GM19035 (cell line): ENCODE data around the gene ALG12.

Source experiments
- ATAC-seq: cut with Tn5 transposase; IDR thresholded peaks from one replicate; pipeline ENCODE4 v1.9.1; 2021; ENCODE audit not compliant: unreplicated experiment

ALG12 gene

DNA sequence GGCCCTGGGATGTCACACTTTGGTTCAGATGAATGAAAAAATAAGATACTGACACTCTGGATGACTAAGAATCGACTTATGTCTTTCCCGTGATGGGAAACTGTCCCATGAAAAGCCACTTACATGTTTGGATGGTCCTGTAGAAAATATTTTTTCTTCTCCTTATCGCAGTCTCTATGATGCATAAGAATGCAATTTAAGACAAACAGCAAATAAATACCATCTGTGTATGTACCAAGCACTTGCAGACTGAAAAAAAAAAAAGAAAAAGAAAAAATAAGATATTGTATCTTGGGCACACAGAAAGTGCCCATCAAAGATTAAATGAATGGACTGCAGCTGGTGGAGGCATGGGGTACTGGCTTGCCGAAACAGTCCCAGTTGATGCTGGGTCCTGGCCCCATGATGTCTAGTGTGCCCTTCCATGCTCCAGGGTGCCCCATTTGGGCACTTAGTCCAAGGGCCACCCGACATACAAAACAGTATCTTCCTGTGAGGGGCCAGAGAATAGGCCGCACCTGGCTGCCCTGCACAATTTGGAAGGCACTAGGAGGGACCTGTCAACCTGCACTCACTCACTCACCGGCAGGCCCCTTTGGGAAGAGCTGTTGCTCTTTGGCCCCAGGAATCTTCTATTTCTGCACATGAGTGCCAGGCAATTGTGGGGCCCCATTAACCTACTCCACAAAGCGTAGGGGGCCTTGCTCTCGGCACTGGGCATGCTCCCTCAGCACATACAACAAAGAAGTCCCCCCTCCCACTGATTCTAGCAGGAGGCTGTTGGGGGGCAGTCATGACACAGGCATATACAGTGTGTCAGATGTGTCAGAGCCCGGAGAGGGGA, 67.1 kb downstream of the ALG12 start:
- ATAC-seq, result no peak
